Ramos (cell line): ENCODE results near the gene FAM25A.
"Not testable (repeated sequence)": the region's sequence is repeated elsewhere in the genome, so short reads cannot be mapped to it uniquely, and the experiment has no call there.

Source experiments
- in situ Hi-C: fragments of 300-500 bp; cut with MboI; formaldehyde crosslinking; loops from one replicate; pipeline ENCODE4 v1.14.3; 2022; ENCODE audit warnings: low sequenced_read_pairs; ENCODE audit not compliant: unreplicated experiment

The FAM25A gene

DNA sequence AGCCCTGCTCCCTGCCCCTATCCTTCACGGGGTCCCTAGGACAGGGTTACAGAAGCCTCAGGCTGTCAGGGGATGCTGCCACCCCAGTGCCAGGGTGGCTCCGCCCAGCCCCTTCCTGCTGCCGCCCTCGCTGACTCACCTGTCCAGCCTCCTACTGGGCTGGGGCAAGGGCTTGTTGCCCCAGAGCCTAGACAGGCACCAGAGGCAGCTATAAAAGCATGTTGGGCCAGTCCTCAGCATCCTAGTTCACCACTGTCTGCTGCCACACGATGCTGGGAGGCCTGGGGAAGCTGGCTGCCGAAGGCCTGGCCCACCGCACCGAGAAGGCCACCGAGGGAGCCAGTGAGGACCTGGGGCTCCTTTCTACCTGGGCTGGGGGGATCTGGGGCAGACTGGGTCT is at the start of gene FAM25A:
Gene FAM25A, plus strand, starts transcription at position 239 of the 400 bp plus-strand sequence. Its CDS starts 31 bp downstream, at position 270.
- in situ Hi-C loops, result not testable (repeated sequence)

DNA sequence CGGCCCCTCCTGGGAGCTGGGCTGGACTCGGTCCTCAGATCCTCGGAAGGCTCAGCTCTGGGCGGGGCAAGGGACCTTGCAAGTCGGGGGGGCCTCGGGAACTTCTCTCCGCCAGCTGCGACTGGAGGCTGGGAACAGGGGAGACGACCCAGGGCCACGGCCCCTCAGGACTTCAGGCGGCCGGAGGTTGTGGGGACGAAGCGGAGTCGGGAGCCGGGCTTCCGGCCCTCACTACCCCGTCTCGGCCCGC is 49.2 kb upstream of the FAM25A start:
- in situ Hi-C loops, result no loop called here

DNA sequence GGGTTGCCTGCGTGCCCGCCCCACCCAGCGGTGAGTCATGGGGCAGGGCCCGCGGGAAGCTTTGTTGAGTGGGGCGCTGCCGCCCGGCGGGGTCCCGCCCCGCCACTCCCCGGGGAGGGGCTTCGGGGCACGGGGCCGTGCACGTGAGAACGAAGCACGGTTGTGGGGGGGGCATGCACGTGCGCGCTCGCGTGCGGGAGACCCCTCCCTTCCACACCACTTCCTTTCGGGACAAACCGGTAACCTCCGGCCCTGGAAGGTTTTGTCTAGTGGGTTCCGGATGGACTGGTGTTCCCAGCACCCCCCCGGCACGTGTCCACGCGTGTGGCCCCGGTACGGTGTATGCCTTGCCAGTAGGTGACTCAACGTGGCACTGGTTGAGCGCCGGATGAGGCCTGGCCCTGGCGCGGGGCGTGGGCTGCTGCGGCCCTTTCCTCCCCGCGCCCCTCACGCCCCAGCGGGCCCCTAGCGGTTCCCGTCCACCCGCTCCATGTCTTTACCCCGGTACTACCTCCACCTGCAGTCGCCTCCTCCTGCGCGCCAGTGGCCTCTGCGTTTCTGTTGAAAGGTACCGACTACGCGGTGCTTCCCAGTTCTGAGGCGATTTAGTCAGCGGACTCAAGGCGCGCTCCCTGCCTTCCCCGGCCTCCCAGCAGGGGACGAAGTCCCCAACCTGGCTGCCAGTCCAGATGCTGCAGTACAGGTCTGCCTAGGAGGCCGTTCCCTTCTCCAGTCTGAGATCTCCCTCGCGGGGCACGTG is 48.7 kb upstream of the FAM25A start:
- in situ Hi-C loops, result no loop called here

DNA sequence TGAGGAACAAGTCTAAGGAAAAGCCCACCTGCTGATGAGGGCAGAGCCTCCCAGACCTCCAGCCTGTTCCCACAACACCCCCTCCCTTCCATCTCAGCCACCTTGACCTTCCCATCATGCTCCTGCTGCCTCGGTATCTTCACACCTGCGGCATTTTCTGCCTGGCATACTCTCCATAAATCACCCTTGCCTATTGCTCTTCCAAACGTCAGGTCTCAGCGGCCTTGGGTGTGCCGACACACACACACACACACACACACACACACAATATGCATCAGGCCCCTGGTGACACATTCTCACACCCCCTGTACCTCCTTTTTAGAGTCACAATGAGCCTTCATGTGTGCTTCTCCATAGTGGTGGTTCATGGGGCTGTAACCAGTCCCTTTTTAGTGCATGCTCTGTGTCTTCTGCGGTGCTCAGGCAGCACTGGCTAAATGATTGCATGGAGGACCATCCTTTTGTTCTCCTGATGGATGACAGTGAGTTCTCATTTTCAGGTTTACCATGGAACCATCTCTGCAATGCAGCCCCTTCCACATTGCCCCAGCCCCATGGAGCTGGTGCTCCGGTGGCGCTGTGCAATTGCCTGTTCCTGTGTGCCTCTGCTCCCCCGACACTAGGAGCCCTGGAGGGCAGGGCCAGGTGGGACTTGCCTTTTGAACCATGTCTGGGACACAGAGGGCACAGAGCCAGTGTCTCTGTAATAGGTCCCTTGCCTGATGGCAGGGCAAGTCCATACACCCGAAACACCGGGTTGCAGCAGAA is 47.3 kb upstream of the FAM25A start:
- in situ Hi-C loops, result no loop called here

DNA sequence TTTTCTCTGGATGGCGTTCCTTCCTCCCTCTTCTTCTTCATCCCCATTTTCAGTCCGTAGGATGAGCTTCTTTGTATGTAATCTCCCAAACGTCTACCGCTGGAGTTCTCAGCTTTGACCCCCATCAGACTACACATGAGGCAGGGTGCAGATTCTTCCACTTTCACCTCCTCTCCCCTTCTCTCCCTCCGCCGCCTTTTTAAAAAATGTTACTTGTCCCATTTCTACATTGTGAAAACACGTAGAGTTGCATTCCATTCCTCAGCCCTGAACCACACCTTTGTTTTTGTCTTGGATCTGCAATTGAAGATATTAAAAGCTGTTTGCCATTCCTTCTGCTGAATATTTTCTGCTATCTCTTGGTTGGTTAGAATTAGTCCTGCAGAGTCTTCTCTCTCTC is 45.6 kb upstream of the FAM25A start:
- in situ Hi-C loops, result no loop called here

DNA sequence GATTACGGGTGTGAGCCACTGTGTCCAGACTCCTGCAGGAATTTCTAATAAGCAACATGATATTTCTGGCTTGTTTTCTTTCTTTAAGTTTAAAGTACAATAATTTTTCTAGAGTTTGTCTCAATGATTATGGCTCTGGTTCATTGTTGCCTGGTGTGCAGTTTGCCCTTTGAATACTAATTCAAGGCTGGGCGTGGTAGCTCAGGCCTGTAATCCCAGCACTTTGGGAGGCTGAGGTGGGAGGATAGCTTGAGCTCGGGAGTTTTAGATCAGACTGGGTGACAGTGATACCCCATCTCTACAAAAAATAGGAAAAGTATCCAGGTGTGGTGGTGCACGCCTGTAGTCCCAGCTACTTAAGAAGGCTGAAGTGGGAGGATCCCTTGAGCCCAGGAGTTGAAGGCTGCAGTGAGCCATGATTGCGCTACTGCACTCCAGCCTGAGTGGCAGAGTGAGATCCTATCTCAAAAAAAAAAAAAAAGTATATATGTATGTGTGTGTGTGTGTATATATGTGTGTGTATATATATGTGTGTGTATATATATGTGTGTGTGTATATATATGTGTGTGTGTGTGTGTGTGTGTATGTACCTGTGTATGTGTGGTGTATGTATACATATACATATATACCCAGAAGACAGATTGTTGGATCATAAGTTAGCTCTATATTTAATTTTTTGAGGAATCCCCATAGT is 43.6 kb upstream of the FAM25A start:
- in situ Hi-C loops, result no loop called here

DNA sequence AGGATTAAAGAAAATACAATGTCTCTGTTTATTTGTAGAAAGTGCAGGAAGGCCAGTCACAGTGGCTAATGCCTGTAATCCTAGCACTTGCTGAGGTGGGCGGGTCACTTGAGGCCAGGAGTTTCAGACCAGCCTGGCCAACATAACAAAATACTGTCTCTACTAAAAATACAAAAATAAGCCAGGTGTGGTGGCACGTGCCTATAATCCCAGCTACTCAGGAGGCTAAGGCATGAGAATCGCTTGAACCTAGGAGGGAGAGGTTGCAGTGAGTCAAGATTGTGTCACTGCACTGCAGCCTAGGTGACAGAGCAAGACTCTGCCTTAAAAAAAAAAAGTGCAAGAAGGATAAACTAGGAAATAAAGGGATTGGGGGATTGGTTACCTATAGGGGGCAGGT is 41.6 kb upstream of the FAM25A start:
- in situ Hi-C loops, result not testable (repeated sequence)

DNA sequence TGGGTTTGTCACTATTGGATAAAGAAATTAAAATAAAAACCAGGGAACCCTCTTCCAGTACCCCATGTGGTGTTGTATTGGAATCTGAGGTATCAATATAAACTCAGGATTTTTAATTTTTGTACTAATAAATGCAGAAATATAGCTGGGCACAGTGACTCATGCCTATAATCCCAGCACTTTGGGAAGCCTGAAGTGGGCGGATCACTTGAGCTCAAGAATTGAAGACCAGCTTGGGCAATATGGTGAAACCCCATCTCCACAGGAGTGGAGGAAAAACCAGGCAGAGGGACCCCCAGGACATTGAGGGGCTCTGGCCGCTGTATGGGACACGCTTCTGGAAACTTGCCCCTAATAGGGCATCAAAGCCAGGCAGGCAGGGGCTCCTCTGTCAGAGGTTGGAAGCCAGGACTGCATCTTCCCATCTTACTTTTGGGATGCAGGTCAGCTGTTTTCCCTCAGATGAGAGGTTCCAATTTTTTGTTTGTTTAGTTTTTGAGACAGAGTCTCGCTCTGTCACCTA is 40.7 kb upstream of the FAM25A start:
- in situ Hi-C loops, result no loop called here

DNA sequence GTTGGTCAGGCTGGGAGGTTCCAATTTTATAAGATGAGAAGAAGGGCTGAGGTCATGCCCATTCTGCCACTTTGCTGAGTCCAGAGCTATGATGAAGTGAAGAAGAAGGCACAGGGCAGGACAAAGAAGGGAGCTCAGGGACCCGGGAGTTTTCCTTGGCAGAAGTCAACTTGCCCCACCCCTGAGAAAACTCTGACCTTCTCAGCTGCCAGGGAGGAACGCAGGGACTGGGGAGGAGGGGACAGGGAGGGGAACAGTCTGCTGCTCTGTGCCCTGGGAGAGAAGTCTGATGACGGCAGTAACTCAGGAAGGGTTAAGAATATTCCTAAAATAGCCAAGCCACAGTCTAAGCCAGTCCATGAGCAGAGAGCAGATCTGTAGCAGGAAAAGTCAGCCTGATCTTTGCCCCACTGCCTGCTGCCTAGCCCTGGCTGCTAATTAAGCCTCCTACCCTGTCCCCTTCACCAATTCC is 40.1 kb upstream of the FAM25A start:
- in situ Hi-C loops, result no loop called here

DNA sequence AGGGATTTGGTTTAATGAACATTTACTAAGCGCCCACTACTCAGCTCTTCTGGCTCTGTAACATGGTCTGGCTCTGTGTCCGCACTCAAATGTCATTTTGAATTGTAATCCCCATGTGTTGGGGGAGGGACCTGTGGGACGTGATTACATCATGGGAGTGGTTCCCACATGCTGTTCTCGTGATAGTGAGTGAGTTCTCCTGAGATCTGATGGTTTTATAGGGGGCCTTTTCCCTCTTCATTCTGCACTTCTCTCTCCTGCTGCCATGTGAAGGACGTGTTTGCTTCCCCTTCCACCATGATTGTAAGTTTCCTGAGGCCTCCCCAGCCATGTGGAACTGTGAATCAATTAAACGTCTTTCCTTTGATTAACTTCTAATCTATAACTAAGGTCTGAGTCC is 39.1 kb upstream of the FAM25A start:
- in situ Hi-C loops, result not testable (repeated sequence)

DNA sequence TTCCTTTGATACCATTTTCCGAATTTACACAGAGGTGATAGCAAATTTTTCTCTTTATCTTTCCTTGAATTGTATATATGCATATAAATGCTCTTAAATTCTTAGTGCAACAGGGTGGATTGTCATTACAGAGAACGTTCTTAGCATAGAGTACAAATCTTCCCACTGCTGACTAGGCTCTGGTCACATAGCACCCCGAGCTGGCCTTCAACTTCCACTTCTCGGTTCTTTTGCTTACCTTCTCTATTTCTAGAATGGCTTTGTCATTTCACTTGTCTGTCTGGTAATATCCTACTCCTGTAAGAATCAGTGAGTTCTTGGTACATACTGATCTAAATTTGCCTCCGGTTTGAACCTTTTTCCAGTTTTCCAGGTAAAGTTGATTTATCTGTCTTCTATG is 38.4 kb upstream of the FAM25A start:
- in situ Hi-C loops, result no loop called here

DNA sequence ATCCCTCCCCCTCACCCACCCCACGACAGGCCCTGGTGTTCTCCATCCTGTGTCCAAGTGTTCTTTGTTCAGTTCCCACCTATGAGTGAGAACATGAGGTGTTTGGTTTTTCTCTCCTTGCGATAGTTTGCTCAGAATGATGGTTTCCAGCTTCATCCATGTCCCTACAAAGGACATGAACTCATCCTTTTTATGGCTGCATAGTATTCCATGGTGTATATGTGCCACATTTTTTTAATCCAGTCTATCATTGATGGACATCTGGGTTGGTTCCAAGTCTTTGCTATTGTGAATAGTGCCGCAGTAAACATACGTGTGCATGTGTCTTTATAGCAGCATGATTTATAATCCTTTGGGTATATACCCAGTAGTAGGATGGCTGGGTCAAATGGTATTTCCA is 35.6 kb upstream of the FAM25A start:
- in situ Hi-C loops, result not testable (repeated sequence)

DNA sequence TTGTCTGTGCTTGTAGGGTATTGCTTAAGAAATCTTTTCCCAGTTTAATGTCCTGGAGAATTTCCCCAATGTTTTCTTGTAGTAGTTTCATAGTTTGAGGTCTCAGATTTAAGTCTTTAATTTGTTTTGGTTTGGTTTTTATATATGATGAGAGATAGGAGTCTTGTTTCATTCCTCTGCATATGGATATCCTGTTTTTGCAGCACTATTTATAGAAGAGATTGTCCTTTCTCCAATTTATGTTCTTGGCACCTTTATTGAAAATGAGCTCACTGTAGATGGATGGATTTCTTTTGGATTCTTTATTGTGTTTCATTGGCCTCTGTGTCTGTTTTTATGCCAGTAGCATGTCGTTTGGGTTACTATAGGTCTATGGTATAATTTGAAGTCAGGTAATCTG is 31.6 kb upstream of the FAM25A start:
- in situ Hi-C loops, result no loop called here

DNA sequence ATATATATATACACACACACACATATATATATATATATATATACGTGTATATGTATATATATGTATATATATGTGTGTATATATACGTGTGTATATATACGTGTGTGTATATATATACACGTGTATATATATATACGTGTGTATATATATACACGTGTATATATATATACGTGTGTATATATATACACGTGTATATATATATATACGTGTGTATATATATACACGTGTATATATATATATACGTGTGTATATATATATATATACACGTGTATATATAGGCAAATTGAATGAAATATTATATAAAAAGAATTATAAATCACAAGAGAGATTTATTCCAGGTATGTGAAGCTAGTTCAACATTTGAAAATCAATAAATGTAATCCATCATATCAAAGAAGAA is 28.7 kb upstream of the FAM25A start:
- in situ Hi-C loops, result not testable (repeated sequence)

DNA sequence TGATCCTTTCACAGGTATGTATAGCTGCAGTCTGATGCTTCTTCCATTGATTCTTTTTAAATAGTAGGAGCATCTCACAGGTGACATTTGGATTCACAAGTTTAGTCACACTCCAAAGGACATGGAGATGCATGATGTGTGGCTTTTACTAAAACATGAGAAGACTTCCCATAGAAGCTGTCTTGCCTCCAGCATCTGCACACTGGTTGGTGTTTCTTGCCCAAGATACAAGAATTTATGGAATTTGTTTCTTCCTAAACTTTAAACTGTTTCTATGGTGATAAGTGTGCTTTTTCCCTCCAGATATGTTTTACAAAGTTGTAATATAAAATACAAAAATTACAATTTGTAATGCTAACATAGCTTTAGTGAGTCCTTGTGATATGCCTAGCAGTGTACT is 27.6 kb upstream of the FAM25A start:
- in situ Hi-C loops, result no loop called here

DNA sequence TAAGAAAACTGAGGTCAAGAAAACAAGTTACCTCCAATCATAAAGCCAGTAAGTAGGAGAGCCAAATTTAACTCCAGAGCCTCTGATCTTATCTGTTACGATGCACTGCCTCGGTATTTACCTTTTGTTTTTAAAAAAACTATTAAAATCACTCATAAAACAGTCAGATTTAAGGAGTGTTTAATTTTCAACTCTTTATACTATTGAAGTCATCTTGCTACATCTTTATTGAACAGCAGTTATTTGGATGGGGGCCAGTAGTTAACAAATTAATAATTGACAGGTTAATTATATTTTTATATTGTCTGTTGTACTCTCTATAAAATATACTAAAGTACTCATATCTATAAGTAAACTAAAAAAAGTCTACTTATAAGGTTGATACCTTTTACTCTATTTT is 27.2 kb upstream of the FAM25A start:
- in situ Hi-C loops, result no loop called here

DNA sequence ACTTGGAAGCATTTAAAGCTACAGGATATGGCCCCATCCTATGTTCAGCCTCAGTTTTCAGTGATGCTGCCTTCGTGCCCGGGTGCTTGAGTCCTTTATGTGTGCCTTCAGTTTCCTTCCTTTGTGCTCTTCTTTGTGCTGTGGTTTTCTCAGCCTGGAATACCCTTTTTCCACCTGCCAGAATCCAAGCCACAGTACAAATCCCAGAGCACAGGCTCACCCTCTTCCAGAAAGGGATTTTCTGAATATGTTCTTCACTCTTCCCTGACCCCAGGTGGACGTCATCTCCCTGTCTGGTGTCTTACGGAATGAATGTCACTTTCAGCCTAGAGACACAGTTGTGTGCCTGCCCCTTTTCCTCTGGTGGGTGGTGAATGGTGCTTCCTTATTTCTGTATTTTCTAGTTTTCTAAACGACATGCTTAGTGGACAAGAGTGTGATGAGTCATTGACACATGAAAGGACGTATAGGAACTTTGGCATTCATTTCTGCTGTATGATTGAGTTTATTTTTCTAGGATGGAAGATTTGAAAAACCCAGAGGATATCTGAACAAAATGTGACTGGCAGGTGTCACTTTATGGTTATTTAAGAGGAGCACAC is 20.2 kb upstream of the FAM25A start:
- in situ Hi-C loops, result not testable (repeated sequence)

DNA sequence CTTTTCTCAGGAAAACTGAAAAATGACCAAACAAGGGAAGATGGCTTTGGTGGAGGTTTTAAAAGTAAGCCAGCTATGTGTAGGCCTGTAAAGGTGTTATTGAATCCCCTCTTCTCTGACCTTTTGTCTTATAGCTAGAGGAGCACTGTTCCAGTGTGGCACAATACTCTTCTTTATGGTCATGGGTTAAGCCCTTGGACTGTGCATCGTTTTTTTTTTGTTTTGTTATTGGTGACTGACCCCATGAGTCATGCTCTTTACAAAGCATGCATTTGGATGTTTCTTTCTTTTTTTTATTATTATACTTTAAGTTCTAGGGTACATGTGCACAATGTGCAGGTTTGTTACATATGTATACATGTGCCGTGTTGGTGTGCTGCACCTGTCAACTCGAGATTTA is 19.6 kb upstream of the FAM25A start:
- in situ Hi-C loops, result no loop called here

DNA sequence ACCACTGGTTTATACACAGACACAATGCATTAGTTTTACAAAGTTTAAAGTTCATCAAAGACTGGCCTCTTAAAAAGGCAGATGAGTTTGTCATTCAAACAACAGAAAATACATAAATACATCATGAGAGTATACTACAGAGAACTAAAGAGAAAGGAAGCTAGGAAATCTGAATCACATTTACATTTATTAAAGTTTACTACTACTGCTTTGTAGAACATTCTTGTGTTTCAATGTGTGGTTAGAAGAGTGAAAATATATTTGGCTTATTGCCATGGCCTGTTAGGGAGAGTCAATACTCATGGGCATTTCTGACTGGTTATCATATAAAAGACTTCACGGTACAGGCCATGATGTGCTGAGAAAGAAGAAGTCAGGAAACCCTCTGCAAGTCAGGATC is 13.0 kb upstream of the FAM25A start:
- in situ Hi-C loops, result not testable (repeated sequence)

DNA sequence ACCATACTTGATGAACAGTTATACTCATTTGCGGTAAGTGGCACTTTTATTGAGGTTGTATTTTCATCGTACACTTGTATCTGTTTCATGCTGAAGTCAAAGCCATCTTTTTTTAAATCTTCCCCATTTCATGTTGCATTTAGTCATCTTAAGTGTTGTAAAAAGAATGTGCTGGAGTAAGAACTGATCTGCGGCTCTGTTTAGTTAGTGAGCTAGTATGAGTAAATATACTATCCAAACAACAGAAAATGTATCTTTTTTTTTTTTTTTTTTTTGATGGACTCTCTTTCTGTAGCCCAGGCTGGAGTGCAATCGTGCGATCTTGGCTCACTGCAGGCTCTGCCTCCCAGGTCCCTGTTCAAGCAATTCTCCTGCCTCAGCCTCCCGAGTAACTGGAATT is 12.4 kb upstream of the FAM25A start:
- in situ Hi-C loops, result not testable (repeated sequence)

DNA sequence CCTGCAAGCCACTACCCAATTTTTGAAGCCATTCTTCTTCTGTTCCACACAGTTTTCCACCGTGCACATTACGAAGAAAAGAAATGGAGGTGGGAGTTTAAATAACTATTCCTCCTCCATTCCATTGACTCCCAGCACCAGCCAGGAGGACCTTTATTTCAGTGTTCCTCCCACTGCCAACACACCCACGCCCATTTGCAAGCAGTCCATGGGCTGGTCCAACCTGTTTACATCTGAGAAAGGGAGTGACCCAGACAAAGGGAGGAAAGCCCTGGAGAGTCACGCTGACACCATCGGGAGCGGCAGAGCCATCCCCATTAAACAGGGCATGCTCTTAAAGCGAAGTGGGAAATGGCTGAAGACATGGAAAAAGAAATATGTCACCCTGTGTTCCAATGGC is 11.8 kb upstream of the FAM25A start:
- in situ Hi-C loops, result not testable (repeated sequence)
